ENCODE measurements around the gene NRAS.

DNA sequence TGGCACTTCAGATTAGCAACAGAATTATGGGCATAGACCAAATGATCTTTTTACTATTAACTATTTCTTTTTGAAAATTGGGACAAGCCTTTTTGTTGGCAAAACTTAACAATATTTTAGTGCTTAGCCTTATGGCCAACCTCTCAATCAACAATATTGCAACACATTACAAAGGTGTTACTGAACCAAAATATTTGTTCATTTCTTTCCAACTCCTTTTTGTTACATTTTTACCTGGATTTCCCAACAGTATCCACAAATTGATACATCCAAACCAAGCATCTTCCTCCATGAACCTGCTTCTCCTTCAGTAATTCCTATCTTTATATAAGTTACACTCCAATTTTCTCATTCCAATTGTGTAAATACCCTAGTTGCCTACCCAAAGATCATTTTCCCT is 19.8 kb downstream of the NRAS start:
- TF ChIP-seq POLR2A (IDR thresholded peaks at IDR 0.05) (no peak), EP300 (IDR thresholded peaks at IDR 0.05) (no peak)
- TF ChIP-seq, protein P1, sequence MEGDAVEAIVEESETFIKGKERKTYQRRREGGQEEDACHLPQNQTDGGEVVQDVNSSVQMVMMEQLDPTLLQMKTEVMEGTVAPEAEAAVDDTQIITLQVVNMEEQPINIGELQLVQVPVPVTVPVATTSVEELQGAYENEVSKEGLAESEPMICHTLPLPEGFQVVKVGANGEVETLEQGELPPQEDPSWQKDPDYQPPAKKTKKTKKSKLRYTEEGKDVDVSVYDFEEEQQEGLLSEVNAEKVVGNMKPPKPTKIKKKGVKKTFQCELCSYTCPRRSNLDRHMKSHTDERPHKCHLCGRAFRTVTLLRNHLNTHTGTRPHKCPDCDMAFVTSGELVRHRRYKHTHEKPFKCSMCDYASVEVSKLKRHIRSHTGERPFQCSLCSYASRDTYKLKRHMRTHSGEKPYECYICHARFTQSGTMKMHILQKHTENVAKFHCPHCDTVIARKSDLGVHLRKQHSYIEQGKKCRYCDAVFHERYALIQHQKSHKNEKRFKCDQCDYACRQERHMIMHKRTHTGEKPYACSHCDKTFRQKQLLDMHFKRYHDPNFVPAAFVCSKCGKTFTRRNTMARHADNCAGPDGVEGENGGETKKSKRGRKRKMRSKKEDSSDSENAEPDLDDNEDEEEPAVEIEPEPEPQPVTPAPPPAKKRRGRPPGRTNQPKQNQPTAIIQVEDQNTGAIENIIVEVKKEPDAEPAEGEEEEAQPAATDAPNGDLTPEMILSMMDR (IDR thresholded peaks at IDR 0.05) = no peak

Measured in ovary (tissue), 3 donors.